Suprapubic skin (tissue), 4 donors: ENCODE results near the gene DDR2. TPM values are rescaled to one million over a fixed set of nuclear protein-coding genes. Genes with fewer than 3 reads are reported as not detected.

Experiments used
- DNase-seq, 2 donors: peaks; one replicate each; pipeline ENCODE4 v3.0.0-alpha.2; 2019; ENCODE audit warnings: low spot score in 2 of 2
- H3K27ac ChIP-seq: fragments of 200-600 bp; sonication (generic); one replicate; pipeline ENCODE4 v1.5.1; 2019
- H3K27me3 ChIP-seq: fragments of 200-600 bp; sonication (generic); one replicate; pipeline ENCODE4 v1.5.1; 2019
- H3K36me3 ChIP-seq: fragments of 200-600 bp; sonication (generic); one replicate; pipeline ENCODE4 v1.5.1; 2019
- H3K4me1 ChIP-seq: fragments of 200-600 bp; sonication (generic); one replicate; pipeline ENCODE4 v1.5.1; 2019
- H3K4me3 ChIP-seq: fragments of 200-600 bp; sonication (generic); one replicate; pipeline ENCODE4 v1.5.1; 2019; ENCODE audit warnings: mild to moderate bottlenecking
- H3K9me3 ChIP-seq: fragments of 200-600 bp; sonication (generic); one replicate; pipeline ENCODE4 v1.5.1; 2019
- CTCF ChIP-seq, 2 donors: fragments of 200-600 bp in 1 of 2; fragments of 450-650 bp in 1 of 2; sonication (generic) in 1 of 2; IDR thresholded peaks; one replicate each; pipeline ENCODE4 v1.5.1; 2016 to 2019; ENCODE audit warnings: antibody characterized with exemption in 2 of 2, mild to moderate bottlenecking in 1 of 2, moderate library complexity in 1 of 2
- EP300 ChIP-seq: sonication (generic); formaldehyde crosslinking; IDR thresholded peaks from one replicate; pipeline ENCODE4 v1.6.1; 2017; ENCODE audit warnings: antibody characterized with exemption
- POLR2A ChIP-seq, 2 donors: fragments of 450-650 bp; IDR thresholded peaks; one replicate each; pipeline ENCODE4 v1.6.1; 2017; ENCODE audit warnings: antibody characterized with exemption in 2 of 2, mild to moderate bottlenecking in 2 of 2, moderate library complexity in 2 of 2
- POLR2AphosphoS5 ChIP-seq, 3 donors: sonication (generic); formaldehyde crosslinking; IDR thresholded peaks; one replicate each; pipeline ENCODE4 v1.6.1; 2017; ENCODE audit warnings: antibody characterized with exemption in 3 of 3
- WGBS: methylation state at CpG from one replicate; pipeline ENCODE4 v1.1.5; 2018; 5-methylcytosine and 5-hydroxymethylcytosine counted together
- total RNA-seq, 4 donors: library from RNA; depleted of rRNA; stranded (reverse); fragments of >200 nt; gene quantifications; one replicate each; pipeline ENCODE4 v1.1.0, GENCODE V29; 2016

DDR2 gene
- total RNA-seq, 4 donors from 2014 or later = 7.7 to 50.2 (median 13.8) TPM

GRCh38 chr1:162716123-162716522, 83.9 kb downstream of the DDR2 start:
- no peak for TF ChIP-seq POLR2A (IDR thresholded peaks at IDR 0.05)
- no peak for TF ChIP-seq CTCF (IDR thresholded peaks at IDR 0.05)
- no peak for TF ChIP-seq EP300
- no peak for TF ChIP-seq POLR2AphosphoS5 (IDR thresholded peaks at IDR 0.05)
- 83% methylated on average over 4 of the region's 4 CpGs for WGBS
- H3K27me3 ChIP-seq = no peaks in the 10 kb centered on the region
- peaks cover 2% of the 10 kb centered on the region for H3K4me1 ChIP-seq
- no peak for DNase-seq
- no peak overlapping the region for H3K4me3 ChIP-seq
- no peaks in the 10 kb centered on the region for H3K9me3 ChIP-seq
- no peak overlapping the region for H3K27ac ChIP-seq
- no peaks in the 10 kb centered on the region for H3K36me3 ChIP-seq

GRCh38 chr1:162716552-162716951, 84.3 kb downstream of the DDR2 start:
- WGBS = 68% methylated on average over 1 of the region's 1 CpG
- no peak overlapping the region for H3K27ac ChIP-seq
- TF ChIP-seq EP300 (no peak), POLR2A (IDR thresholded peaks at IDR 0.05) (no peak), POLR2AphosphoS5 (IDR thresholded peaks at IDR 0.05) (no peak), CTCF (IDR thresholded peaks at IDR 0.05) (no peak)

GRCh38 chr1:162717548-162718184, 85.4 kb downstream of the DDR2 start:
- Histone ChIP-seq H3K27ac (no peak overlapping the region), H3K4me3 (no peak overlapping the region), H3K4me1 (no peaks in the 10 kb centered on the region), H3K9me3 (no peaks in the 10 kb centered on the region), H3K27me3 (no peaks in the 10 kb centered on the region), H3K36me3 (no peaks in the 10 kb centered on the region)
- WGBS = 100% methylated on average over 1 of the region's 1 CpG
- DNase-seq = no peak
- no peak for TF ChIP-seq EP300
- TF ChIP-seq CTCF (IDR thresholded peaks at IDR 0.05) = no peak
- TF ChIP-seq POLR2AphosphoS5 (IDR thresholded peaks at IDR 0.05) = no peak
- TF ChIP-seq POLR2A (IDR thresholded peaks at IDR 0.05) = no peak

More at GRCh38 chr1:162716552-162716951, 84.3 kb downstream of the DDR2 start:
- Histone ChIP-seq H3K4me1 (no peaks in the 10 kb centered on the region), H3K36me3 (no peaks in the 10 kb centered on the region), H3K4me3 (no peak overlapping the region), H3K9me3 (no peaks in the 10 kb centered on the region), H3K27me3 (no peaks in the 10 kb centered on the region)
- DNase-seq = no peak

GRCh38 chr1:162719678-162720077, 87.4 kb downstream of the DDR2 start:
- Histone ChIP-seq H3K4me3 (no peak overlapping the region), H3K9me3 (no peaks in the 10 kb centered on the region), H3K4me1 (no peaks in the 10 kb centered on the region), H3K27me3 (no peaks in the 10 kb centered on the region), H3K36me3 (no peaks in the 10 kb centered on the region), H3K27ac (no peak overlapping the region)
- DNase-seq = no peak
- 59% methylated on average over 1 of the region's 1 CpG for WGBS
- TF ChIP-seq CTCF (IDR thresholded peaks at IDR 0.05) (no peak), POLR2A (IDR thresholded peaks at IDR 0.05) (no peak), EP300 (no peak), POLR2AphosphoS5 (IDR thresholded peaks at IDR 0.05) (no peak)

GRCh38 chr1:162720996-162721395, 88.7 kb downstream of the DDR2 start:
- H3K36me3 ChIP-seq = no peaks in the 10 kb centered on the region
- DNase-seq = no peak
- H3K27ac ChIP-seq = no peak overlapping the region
- no peaks in the 10 kb centered on the region for H3K9me3 ChIP-seq
- H3K4me3 ChIP-seq = no peak overlapping the region
- H3K4me1 ChIP-seq = no peaks in the 10 kb centered on the region
- H3K27me3 ChIP-seq = no peaks in the 10 kb centered on the region
- TF ChIP-seq POLR2A (IDR thresholded peaks at IDR 0.05) (no peak), CTCF (IDR thresholded peaks at IDR 0.05) (no peak), POLR2AphosphoS5 (IDR thresholded peaks at IDR 0.05) (no peak), EP300 (no peak)
- WGBS = 93% methylated on average over 1 of the region's 1 CpG
